CD4-positive, alpha-beta T cell (primary cell): ENCODE data around the gene C6orf89. TPM values are rescaled to one million over a fixed set of nuclear protein-coding genes. Genes with fewer than 3 reads are reported as not detected.

Experiments
- ATAC-seq: fragments of 200-7000 bp; cut with Tn5 transposase; one replicate; pipeline ENCODE4 v1.10.0; 2022; ENCODE audit warnings: mild to moderate bottlenecking; ENCODE audit not compliant: poor library complexity
- CTCF ChIA-PET: fragments of 350-600 bp; sonication (Branson Sonifier 250); formaldehyde crosslinking; loops from one replicate; lab custom pipeline; 2021; ENCODE audit warnings: antibody characterized with exemption, inconsistent platforms; lab: Charles Lee
- POLR2A ChIA-PET: fragments of 350-600 bp; sonication (Branson Sonifier 250); formaldehyde crosslinking; loops from one replicate; lab custom pipeline; 2021; ENCODE audit warnings: antibody characterized with exemption, inconsistent platforms; lab: Charles Lee
- DNase-seq, 14 experiments: peaks; one replicate each; pipeline ENCODE4 v3.0.0-alpha.2; 2013 to 2020; ENCODE audit warnings: mixed read lengths in 2 of 14
- H3K27ac ChIP-seq, 2 donors: one replicate each; pipeline versions ENCODE4 v1.5.1 to v1.7.0; 2013; ENCODE audit warnings: low read length in 2 of 2, low read depth in 1 of 2, mild to moderate bottlenecking in 1 of 2
- H3K27me3 ChIP-seq, 2 experiments: 1 replicate in 1 of 2; 2 replicates in 1 of 2; pipeline versions ENCODE4 v1.6.1 to v1.7.0; 2013; ENCODE audit warnings: low read length in 2 of 2, control low read depth in 1 of 2, mild to moderate bottlenecking in 1 of 2, moderate library complexity in 1 of 2; ENCODE audit not compliant: insufficient read depth in 2 of 2, control insufficient read depth in 1 of 2
- H3K36me3 ChIP-seq: one replicate; pipeline ENCODE4 v1.6.1; 2013; ENCODE audit warnings: low read length, control low read depth; ENCODE audit not compliant: insufficient read depth
- H3K4me1 ChIP-seq: one replicate; pipeline ENCODE4 v1.6.1; 2013; ENCODE audit warnings: low read length, control low read depth; ENCODE audit not compliant: insufficient read depth
- H3K4me3 ChIP-seq: one replicate; pipeline ENCODE4 v1.5.1; 2013; ENCODE audit warnings: mild to moderate bottlenecking, low read length, moderate library complexity
- H3K9me3 ChIP-seq, 2 experiments: 1 replicate in 1 of 2; 2 replicates in 1 of 2; pipeline versions ENCODE4 v1.6.1 to v1.7.0; 2013; ENCODE audit warnings: low read length in 2 of 2, mild to moderate bottlenecking in 2 of 2, control low read depth in 1 of 2, moderate library complexity in 1 of 2; ENCODE audit not compliant: control insufficient read depth in 1 of 2, insufficient read depth in 1 of 2
- H3K27ac Mint-ChIP-seq: one replicate; pipeline ENCODE4 v1.8.0; 2020; ENCODE audit warnings: mixed read lengths
- H3K27me3 Mint-ChIP-seq: one replicate; pipeline ENCODE4 v1.8.0; 2021; ENCODE audit warnings: mixed read lengths
- H3K36me3 Mint-ChIP-seq: one replicate; pipeline ENCODE4 v1.8.0; 2021; ENCODE audit warnings: low read depth, mixed read lengths
- H3K4me1 Mint-ChIP-seq: one replicate; pipeline ENCODE4 v1.8.0; 2021; ENCODE audit warnings: low read depth, mixed read lengths
- H3K4me3 Mint-ChIP-seq: one replicate; pipeline ENCODE4 v1.8.0; 2020; ENCODE audit warnings: mild to moderate bottlenecking, mixed read lengths
- H3K9me3 Mint-ChIP-seq: one replicate; pipeline ENCODE4 v1.8.0; 2020; ENCODE audit warnings: mixed read lengths
- intact Hi-C, 2 experiments: fragments of 100-400 bp; cut with DNase I in 1 of 2; cut with micrococcal nuclease in 1 of 2; formaldehyde crosslinking; loops; one replicate each; pipeline versions ENCODE4 v1.15.1 to v1.9.0; 2023 to 2025; cut with DNase I, micrococcal nuclease
- total RNA-seq, 174 experiments: library from RNA in 2 of 174; stranded (reverse) in 2 of 174; gene quantifications; one replicate each; pipeline ENCODE4 v1.2.3 and lab custom pipeline; 2021 to 2026
- TF ChIP-seq, protein P1 (sequence below): fragments of 200-600 bp; IDR thresholded peaks from one replicate; pipeline ENCODE4 v1.8.0; 2022; ENCODE audit warnings: antibody characterized with exemption, mild to moderate bottlenecking

The C6orf89 gene
- total RNA-seq, 2 experiments from 2014 or later: 23.7 to 24.0 TPM

DNA sequence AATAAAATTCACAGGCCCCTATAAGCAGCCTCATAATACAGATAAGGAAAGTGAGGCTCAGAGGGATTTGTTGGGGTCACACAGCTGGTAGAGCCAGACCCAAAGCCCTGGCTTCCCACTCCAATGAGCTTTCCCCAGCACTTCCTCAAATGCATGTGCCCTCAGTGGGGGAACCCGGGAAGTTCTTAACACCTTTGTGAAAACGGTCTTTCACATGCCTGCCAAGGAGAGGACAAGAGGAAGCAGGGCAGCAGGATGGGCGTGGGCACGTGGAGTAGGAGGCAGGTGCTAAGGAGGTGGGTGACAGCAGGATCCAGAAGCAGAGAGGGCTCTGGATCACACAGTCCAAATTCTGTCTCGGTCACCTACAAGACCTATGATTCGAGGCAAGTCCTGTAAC is 69.4 kb downstream of the C6orf89 start:
- Histone ChIP-seq H3K4me3 (peak overlapping the region; percentile 64), H3K9me3 (no peaks in the 10 kb centered on the region), H3K36me3 (no peaks in the 10 kb centered on the region), H3K27ac (peak overlapping the region in 1 of 2 donors; percentile 0), H3K4me1 (peaks cover 45% of the 10 kb centered on the region), H3K27me3 (no peaks in the 10 kb centered on the region)
- ATAC-seq: no peak
- no peaks in the 10 kb centered on the region for H3K36me3 Mint-ChIP-seq
- peak overlapping the region; percentile 83 for H3K27ac Mint-ChIP-seq
- H3K4me1 Mint-ChIP-seq: peaks cover 50% of the 10 kb centered on the region
- peak in 3 of 14 experiments; percentile 20 to 23 (median 21) for DNase-seq
- POLR2A ChIA-PET: interaction anchor here (1.0 to 4.1 kb wide), 7 partner anchors 8 to 81 kb away, joined by 3 to 26 read pairs (median 13); partner anchors contain the start of genes C6orf89, MTCH1 and PPIL1
- TF ChIP-seq, protein P1, sequence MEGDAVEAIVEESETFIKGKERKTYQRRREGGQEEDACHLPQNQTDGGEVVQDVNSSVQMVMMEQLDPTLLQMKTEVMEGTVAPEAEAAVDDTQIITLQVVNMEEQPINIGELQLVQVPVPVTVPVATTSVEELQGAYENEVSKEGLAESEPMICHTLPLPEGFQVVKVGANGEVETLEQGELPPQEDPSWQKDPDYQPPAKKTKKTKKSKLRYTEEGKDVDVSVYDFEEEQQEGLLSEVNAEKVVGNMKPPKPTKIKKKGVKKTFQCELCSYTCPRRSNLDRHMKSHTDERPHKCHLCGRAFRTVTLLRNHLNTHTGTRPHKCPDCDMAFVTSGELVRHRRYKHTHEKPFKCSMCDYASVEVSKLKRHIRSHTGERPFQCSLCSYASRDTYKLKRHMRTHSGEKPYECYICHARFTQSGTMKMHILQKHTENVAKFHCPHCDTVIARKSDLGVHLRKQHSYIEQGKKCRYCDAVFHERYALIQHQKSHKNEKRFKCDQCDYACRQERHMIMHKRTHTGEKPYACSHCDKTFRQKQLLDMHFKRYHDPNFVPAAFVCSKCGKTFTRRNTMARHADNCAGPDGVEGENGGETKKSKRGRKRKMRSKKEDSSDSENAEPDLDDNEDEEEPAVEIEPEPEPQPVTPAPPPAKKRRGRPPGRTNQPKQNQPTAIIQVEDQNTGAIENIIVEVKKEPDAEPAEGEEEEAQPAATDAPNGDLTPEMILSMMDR: no peak
- no peaks in the 10 kb centered on the region for H3K27me3 Mint-ChIP-seq
- intact Hi-C loops: loop anchor here (5.0 kb wide), 2 partner anchors 38 to 43 kb away; no protein-coding TSS in a partner anchor
- H3K4me3 Mint-ChIP-seq: peak overlapping the region; percentile 85
- CTCF ChIA-PET: interaction anchor here (0.9 to 1.8 kb wide), 3 partner anchors 10 to 63 kb away, joined by 3 to 6 read pairs (median 3); no protein-coding TSS in a partner anchor
- no peaks in the 10 kb centered on the region for H3K9me3 Mint-ChIP-seq

DNA sequence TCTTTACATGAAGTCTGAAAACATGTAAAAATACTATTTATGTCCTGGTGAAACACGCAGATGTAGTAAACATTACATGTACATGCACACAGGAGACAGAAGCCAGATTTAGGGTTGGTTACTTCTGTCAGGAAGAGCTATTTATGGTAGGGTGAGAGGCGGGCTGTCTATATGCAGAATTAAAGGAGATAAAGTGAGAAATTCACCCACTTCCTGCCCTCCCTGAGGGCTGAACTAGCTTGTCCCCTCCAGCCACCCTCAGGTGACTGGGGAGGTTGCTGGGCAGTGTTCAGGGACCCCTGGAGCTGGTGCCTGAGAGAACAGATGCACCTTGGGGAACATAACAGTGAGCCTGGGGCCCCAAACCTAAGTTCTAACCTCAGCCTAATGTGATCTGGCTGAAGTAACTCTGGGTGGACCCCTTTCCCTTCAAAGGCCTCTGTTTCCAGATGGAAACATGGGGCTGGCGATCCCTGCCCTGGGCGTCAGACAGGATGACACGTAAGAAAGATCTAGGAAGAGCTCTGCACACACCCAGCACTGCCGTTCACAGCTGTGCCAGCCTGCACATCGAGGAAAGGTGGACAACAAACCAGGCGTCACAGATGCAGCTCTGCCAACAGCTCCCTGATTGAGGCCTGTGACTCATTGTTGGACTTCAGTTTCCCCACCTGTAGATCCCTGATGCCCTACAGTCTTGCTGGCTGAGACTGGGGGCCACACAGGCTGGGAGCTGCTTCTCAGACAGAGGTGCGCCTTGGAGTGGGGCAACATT is 70.1 kb downstream of the C6orf89 start:
- POLR2A ChIA-PET: interaction anchor here (1.4 to 4.1 kb wide), 7 partner anchors 8 to 82 kb away, joined by 4 to 26 read pairs (median 13); partner anchors contain the start of genes C6orf89, MTCH1 and PPIL1
- Mint-ChIP-seq H3K36me3 (no peaks in the 10 kb centered on the region), H3K4me1 (peaks cover 52% of the 10 kb centered on the region), H3K9me3 (no peaks in the 10 kb centered on the region), H3K27ac (peak overlapping the region; percentile 83), H3K27me3 (no peaks in the 10 kb centered on the region), H3K4me3 (peak overlapping the region; percentile 85)
- Histone ChIP-seq H3K27ac (no peak overlapping the region), H3K27me3 (no peaks in the 10 kb centered on the region), H3K4me1 (peaks cover 45% of the 10 kb centered on the region), H3K9me3 (no peaks in the 10 kb centered on the region), H3K36me3 (no peaks in the 10 kb centered on the region), H3K4me3 (peak overlapping the region; percentile 64)
- TF ChIP-seq, protein P1: no peak
- intact Hi-C loops: loop anchor here (5.0 kb wide), 2 partner anchors 39 to 44 kb away; no protein-coding TSS in a partner anchor
- peak in 3 of 14 experiments; percentile 25 to 33 (median 29) for DNase-seq
- CTCF ChIA-PET: interaction anchor here (0.9 to 1.8 kb wide), 3 partner anchors 10 to 62 kb away, joined by 3 to 6 read pairs (median 3); no protein-coding TSS in a partner anchor
- peak; percentile 62 for ATAC-seq

DNA sequence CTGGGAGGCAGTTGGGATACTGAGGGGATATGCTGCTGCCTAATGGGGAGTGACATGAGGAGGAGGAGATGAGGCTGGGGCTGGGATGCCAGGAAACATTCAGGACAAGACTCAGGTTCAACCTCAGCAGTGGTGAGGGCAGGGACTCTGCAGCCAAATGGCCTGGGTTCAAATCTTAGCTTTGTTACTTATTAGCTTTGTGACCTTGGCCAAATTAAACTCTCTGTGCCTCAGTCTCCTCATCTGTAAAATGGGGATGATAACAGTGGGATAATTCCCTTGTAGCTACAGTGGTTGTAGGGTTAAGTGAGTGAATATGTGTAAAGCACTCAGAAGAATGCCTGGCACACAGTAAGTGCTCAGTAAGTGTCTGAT is 70.7 kb downstream of the C6orf89 start:
- Histone ChIP-seq H3K27me3 (no peaks in the 10 kb centered on the region), H3K4me1 (peaks cover 45% of the 10 kb centered on the region), H3K4me3 (peak overlapping the region; percentile 64), H3K27ac (no peak overlapping the region), H3K9me3 (no peaks in the 10 kb centered on the region), H3K36me3 (no peaks in the 10 kb centered on the region)
- ChIA-PET CTCF (interaction anchor here (1.5 to 1.8 kb wide), 2 partner anchors 9 to 62 kb away, joined by 3 to 6 read pairs; no protein-coding TSS in a partner anchor), POLR2A (interaction anchor here (1.4 to 4.1 kb wide), 5 partner anchors 10 to 71 kb away, joined by 4 to 26 read pairs (median 6); partner anchors contain the start of genes C6orf89 and MTCH1)
- no peaks in the 10 kb centered on the region for H3K27me3 Mint-ChIP-seq
- peaks cover 52% of the 10 kb centered on the region for H3K4me1 Mint-ChIP-seq
- DNase-seq (no peak), ATAC-seq (no peak)
- peak overlapping the region; percentile 83 for H3K27ac Mint-ChIP-seq
- intact Hi-C loops: loop anchor here (5.0 kb wide), 2 partner anchors 39 to 44 kb away; no protein-coding TSS in a partner anchor
- TF ChIP-seq, protein P1: no peak
- H3K9me3 Mint-ChIP-seq: no peaks in the 10 kb centered on the region
- H3K36me3 Mint-ChIP-seq: no peaks in the 10 kb centered on the region
- peak overlapping the region; percentile 85 for H3K4me3 Mint-ChIP-seq
